GM12878 (cell line): Measurements from ENCODE around the gene RAET1E. TPM values are rescaled to one million over a fixed set of nuclear protein-coding genes. Genes with fewer than 3 reads are reported as not detected.

Experiments used
- EED ChIP-seq: sonication (generic); IDR thresholded peaks from 2 replicates; pipeline ENCODE4 v1.6.1; 2016; ENCODE audit warnings: antibody characterized with exemption, low read depth
- EGR1 ChIP-seq, 2 experiments: IDR thresholded peaks; 1 replicate in 1 of 2; 2 replicates in 1 of 2; pipeline ENCODE4 v1.6.1; 2011 to 2012; ENCODE audit warnings: low read depth in 2 of 2, low read length in 2 of 2, borderline replicate concordance in 1 of 2, mild to moderate bottlenecking in 1 of 2, moderate library complexity in 1 of 2
- EZH2 ChIP-seq: IDR thresholded peaks from 2 replicates; pipeline ENCODE4 v1.6.1; 2012; ENCODE audit warnings: low read depth, mild to moderate bottlenecking, control low read depth, inconsistent platforms, low read length, borderline replicate concordance; ENCODE audit not compliant: control insufficient read depth
- FOXK2 ChIP-seq: fragments of 450-650 bp; IDR thresholded peaks from 2 replicates; pipeline ENCODE4 v1.6.1; 2017; ENCODE audit warnings: mild to moderate bottlenecking, moderate library complexity
- MEF2A ChIP-seq: IDR thresholded peaks from 2 replicates; pipeline ENCODE4 v1.6.1; 2011; ENCODE audit warnings: low read depth, mild to moderate bottlenecking, low read length, moderate library complexity; ENCODE audit not compliant: insufficient read depth
- NFIC ChIP-seq: IDR thresholded peaks from 2 replicates; pipeline ENCODE4 v1.6.1; 2012; ENCODE audit warnings: low read depth, mild to moderate bottlenecking, inconsistent platforms, low read length, moderate library complexity
- NR2C2 ChIP-seq: IDR thresholded peaks from 2 replicates; pipeline ENCODE4 v1.6.1; 2011; ENCODE audit warnings: borderline replicate concordance, low read depth; ENCODE audit not compliant: control insufficient read depth, insufficient read length
- NRF1 ChIP-seq: conservative IDR thresholded peaks from 2 replicates; pipeline ENCODE4 v1.6.1; 2011; ENCODE audit warnings: mild to moderate bottlenecking, low read depth, low read length, improper control_type of control experiment
- POLR2AphosphoS5 ChIP-seq: IDR thresholded peaks from 2 replicates; pipeline ENCODE4 v1.6.1; 2011; ENCODE audit warnings: mild to moderate bottlenecking, low read length, inconsistent platforms
- SIX5 ChIP-seq: IDR thresholded peaks from 2 replicates; pipeline ENCODE4 v1.6.1; 2011; ENCODE audit warnings: mild to moderate bottlenecking, low read depth, low read length, moderate library complexity; ENCODE audit not compliant: severe bottlenecking
- SRF ChIP-seq, 2 experiments: IDR thresholded peaks; 2 replicates each; pipeline ENCODE4 v1.6.1; 2011; ENCODE audit warnings: low read depth in 2 of 2, low read length in 2 of 2, mild to moderate bottlenecking in 1 of 2, moderate library complexity in 1 of 2
- TARDBP ChIP-seq: IDR thresholded peaks from 2 replicates; pipeline ENCODE4 v1.6.1; 2016; ENCODE audit warnings: borderline replicate concordance
- YY1 ChIP-seq: IDR thresholded peaks from 2 replicates; pipeline ENCODE4 v1.6.1; 2011; ENCODE audit warnings: low read depth, mild to moderate bottlenecking, low read length
- ZNF207 ChIP-seq: fragments of 450-650 bp; IDR thresholded peaks from 2 replicates; pipeline ENCODE4 v1.6.1; 2014; ENCODE audit warnings: antibody characterized with exemption, mild to moderate bottlenecking, borderline replicate concordance
- polyA plus RNA-seq, 11 experiments: library from polyadenylated mRNA; depleted of rRNA in 4 of 11; unstranded in 6 of 11; stranded (reverse) in 5 of 11; fragments of >200 nt; fragmentation: Nextera tagmentation in 4 of 11; fragmentation: Illumina TruSeq in 1 of 11; extraction: Ambion mirVana in 4 of 11; extraction: Trizol in 1 of 11; gene quantifications; 1 replicate in 1 of 11; 2 replicates in 10 of 11; pipeline versions ENCODE4 v1.2.1 to v1.2.3, GENCODE V29; 2011 to 2016; ENCODE audit warnings: inconsistent platforms in 2 of 11, missing spikeins in 2 of 11, low read depth in 1 of 11
- total RNA-seq, 4 experiments: library from RNA; depleted of rRNA in 3 of 4; stranded (reverse); fragments of >200 nt in 3 of 4; fragmentation: Illumina TruSeq in 1 of 4; extraction: Trizol in 1 of 4; gene quantifications; 2 replicates each; pipeline versions ENCODE4 v1.2.1 to v1.2.3, GENCODE V29; 2013 to 2021
- TF ChIP-seq, protein P1 (sequence below): IDR thresholded peaks from 2 replicates; pipeline ENCODE4 v1.6.1; 2012; ENCODE audit warnings: mild to moderate bottlenecking, low read depth, low read length
- TF ChIP-seq, protein P2 (sequence below): IDR thresholded peaks from 2 replicates; pipeline ENCODE4 v1.6.1; 2012; ENCODE audit warnings: low read length, inconsistent platforms
- TF ChIP-seq, protein P3 (sequence below): IDR thresholded peaks from 2 replicates; pipeline ENCODE4 v1.6.1; 2012; ENCODE audit warnings: low read depth, low read length, improper control_type of control experiment
- TF ChIP-seq, protein P4 (sequence below): IDR thresholded peaks from 2 replicates; pipeline ENCODE4 v1.6.1; 2012; ENCODE audit warnings: improper control_type of control experiment, low read depth, low read length; ENCODE audit not compliant: insufficient replicate concordance

RAET1E gene
- total and polyA plus RNA-seq, 10 of the 15 experiments (the other 5 are each of a cell fraction or from before 2014, with no cell fraction given), result not detected

DNA sequence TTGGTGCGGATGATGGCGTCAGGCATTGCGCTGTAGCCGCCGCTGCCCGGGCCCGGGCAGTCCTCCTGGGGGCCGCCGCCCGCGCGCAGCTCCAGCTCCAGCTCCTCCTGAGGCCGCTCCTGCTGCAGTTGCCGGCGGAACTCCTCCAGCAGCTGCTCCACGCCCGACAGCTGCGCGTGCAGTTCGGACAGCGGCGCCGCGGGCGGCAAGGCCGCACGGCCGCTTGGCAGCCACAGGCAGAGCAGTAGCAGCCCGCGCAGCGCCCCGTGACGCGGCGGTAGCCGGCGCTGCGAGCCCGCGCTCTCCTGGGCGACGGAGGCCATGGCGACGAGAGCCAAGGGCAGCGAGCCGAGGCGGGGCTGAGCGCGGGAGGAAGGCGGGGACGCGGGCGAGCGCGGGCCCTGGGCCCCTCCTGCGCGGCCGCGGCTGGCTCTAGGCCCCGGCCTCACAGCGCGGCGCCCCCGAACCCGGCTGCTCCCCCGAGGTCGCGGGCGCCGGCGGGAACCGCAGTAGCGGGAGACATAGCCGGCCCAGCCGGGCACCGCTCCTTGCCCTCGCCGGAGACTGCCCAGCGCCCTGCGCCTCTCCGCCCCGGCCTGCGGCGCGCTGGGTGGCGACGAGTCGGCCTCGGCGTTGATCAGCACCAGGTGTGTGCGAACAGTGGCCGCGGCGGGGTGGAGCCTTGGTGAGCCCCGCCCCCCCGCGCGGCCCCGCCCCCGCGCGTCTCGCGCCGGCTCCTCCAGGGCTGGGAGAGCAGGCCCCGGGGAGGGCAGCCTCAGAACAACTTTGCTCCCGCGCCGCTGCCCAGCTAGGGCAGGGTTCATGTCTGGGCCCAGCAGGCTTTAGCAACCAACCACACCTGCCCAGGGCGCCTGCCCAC lies 34.0 kb downstream of the RAET1E start, which contains the start of gene LRP11 (continued):
- no peak for TF ChIP-seq SRF (IDR thresholded peaks at IDR 0.05; ENCODE audit: low read depth in 2 of 2, low read length in 2 of 2)
- no peak for TF ChIP-seq TARDBP
- TF ChIP-seq EGR1 (IDR thresholded peaks at IDR 0.05; ENCODE audit: borderline replicate concordance in 1 of 2, low read depth in 2 of 2, low read length in 2 of 2), result peak in 1 of 2 experiments; percentile 56; a peak in 2 of 3 replicates
- TF ChIP-seq, protein P1, sequence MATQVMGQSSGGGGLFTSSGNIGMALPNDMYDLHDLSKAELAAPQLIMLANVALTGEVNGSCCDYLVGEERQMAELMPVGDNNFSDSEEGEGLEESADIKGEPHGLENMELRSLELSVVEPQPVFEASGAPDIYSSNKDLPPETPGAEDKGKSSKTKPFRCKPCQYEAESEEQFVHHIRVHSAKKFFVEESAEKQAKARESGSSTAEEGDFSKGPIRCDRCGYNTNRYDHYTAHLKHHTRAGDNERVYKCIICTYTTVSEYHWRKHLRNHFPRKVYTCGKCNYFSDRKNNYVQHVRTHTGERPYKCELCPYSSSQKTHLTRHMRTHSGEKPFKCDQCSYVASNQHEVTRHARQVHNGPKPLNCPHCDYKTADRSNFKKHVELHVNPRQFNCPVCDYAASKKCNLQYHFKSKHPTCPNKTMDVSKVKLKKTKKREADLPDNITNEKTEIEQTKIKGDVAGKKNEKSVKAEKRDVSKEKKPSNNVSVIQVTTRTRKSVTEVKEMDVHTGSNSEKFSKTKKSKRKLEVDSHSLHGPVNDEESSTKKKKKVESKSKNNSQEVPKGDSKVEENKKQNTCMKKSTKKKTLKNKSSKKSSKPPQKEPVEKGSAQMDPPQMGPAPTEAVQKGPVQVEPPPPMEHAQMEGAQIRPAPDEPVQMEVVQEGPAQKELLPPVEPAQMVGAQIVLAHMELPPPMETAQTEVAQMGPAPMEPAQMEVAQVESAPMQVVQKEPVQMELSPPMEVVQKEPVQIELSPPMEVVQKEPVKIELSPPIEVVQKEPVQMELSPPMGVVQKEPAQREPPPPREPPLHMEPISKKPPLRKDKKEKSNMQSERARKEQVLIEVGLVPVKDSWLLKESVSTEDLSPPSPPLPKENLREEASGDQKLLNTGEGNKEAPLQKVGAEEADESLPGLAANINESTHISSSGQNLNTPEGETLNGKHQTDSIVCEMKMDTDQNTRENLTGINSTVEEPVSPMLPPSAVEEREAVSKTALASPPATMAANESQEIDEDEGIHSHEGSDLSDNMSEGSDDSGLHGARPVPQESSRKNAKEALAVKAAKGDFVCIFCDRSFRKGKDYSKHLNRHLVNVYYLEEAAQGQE, result peak; percentile 83
- peak; percentile 1; the same call in 1 of the 2 replicates for TF ChIP-seq YY1
- no peak for TF ChIP-seq FOXK2
- TF ChIP-seq, protein P2, sequence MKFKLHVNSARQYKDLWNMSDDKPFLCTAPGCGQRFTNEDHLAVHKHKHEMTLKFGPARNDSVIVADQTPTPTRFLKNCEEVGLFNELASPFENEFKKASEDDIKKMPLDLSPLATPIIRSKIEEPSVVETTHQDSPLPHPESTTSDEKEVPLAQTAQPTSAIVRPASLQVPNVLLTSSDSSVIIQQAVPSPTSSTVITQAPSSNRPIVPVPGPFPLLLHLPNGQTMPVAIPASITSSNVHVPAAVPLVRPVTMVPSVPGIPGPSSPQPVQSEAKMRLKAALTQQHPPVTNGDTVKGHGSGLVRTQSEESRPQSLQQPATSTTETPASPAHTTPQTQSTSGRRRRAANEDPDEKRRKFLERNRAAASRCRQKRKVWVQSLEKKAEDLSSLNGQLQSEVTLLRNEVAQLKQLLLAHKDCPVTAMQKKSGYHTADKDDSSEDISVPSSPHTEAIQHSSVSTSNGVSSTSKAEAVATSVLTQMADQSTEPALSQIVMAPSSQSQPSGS, result no peak
- no peak for TF ChIP-seq POLR2AphosphoS5
- TF ChIP-seq, protein P3, sequence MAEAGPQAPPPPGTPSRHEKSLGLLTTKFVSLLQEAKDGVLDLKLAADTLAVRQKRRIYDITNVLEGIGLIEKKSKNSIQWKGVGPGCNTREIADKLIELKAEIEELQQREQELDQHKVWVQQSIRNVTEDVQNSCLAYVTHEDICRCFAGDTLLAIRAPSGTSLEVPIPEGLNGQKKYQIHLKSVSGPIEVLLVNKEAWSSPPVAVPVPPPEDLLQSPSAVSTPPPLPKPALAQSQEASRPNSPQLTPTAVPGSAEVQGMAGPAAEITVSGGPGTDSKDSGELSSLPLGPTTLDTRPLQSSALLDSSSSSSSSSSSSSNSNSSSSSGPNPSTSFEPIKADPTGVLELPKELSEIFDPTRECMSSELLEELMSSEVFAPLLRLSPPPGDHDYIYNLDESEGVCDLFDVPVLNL, result no peak
- TF ChIP-seq EZH2, result no peak
- no peak for TF ChIP-seq EED
- TF ChIP-seq MEF2A, result no peak
- TF ChIP-seq NRF1, result no peak
- no peak for TF ChIP-seq NR2C2
- TF ChIP-seq ZNF207, result no peak
- TF ChIP-seq, protein P4, sequence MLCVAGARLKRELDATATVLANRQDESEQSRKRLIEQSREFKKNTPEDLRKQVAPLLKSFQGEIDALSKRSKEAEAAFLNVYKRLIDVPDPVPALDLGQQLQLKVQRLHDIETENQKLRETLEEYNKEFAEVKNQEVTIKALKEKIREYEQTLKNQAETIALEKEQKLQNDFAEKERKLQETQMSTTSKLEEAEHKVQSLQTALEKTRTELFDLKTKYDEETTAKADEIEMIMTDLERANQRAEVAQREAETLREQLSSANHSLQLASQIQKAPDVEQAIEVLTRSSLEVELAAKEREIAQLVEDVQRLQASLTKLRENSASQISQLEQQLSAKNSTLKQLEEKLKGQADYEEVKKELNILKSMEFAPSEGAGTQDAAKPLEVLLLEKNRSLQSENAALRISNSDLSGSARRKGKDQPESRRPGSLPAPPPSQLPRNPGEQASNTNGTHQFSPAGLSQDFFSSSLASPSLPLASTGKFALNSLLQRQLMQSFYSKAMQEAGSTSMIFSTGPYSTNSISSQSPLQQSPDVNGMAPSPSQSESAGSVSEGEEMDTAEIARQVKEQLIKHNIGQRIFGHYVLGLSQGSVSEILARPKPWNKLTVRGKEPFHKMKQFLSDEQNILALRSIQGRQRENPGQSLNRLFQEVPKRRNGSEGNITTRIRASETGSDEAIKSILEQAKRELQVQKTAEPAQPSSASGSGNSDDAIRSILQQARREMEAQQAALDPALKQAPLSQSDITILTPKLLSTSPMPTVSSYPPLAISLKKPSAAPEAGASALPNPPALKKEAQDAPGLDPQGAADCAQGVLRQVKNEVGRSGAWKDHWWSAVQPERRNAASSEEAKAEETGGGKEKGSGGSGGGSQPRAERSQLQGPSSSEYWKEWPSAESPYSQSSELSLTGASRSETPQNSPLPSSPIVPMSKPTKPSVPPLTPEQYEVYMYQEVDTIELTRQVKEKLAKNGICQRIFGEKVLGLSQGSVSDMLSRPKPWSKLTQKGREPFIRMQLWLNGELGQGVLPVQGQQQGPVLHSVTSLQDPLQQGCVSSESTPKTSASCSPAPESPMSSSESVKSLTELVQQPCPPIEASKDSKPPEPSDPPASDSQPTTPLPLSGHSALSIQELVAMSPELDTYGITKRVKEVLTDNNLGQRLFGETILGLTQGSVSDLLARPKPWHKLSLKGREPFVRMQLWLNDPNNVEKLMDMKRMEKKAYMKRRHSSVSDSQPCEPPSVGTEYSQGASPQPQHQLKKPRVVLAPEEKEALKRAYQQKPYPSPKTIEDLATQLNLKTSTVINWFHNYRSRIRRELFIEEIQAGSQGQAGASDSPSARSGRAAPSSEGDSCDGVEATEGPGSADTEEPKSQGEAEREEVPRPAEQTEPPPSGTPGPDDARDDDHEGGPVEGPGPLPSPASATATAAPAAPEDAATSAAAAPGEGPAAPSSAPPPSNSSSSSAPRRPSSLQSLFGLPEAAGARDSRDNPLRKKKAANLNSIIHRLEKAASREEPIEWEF, result no peak
- TF ChIP-seq NFIC, result no peak
- no peak for TF ChIP-seq SIX5
